HG02885 (cell line): ENCODE measurements around the gene OR3A3.

ENCODE experiments used
- ATAC-seq: cut with Tn5 transposase; IDR thresholded peaks from one replicate; pipeline ENCODE4 v1.9.1; 2021; ENCODE audit warnings: mild to moderate bottlenecking; ENCODE audit not compliant: unreplicated experiment, poor library complexity

Gene OR3A3

GRCh38 chr17:3469529-3469928 lies 58.4 kb downstream of the OR3A3 start:
- no peak for ATAC-seq

GRCh38 chr17:3471599-3471998 lies 60.4 kb downstream of the OR3A3 start, which contains the start of gene SPATA22:
Gene SPATA22 (minus strand): TSS chr17:3471819. CDS start chr17:3469325, 2,494 bp downstream.
- no peak for ATAC-seq

- no peak for ATAC-seq
These were observed 61.0 kb downstream of the OR3A3 start for GRCh38 chr17:3472137-3472536.
